ENCODE results near the gene GALNT7. TPM values are rescaled to one million over a fixed set of nuclear protein-coding genes. Genes with fewer than 3 reads are reported as not detected.
A peak's percentile ranks its signal among the peaks of the same experiment; 100 is the strongest.

Gene GALNT7
- total and polyA plus RNA-seq, 2 of the 13 experiments (the other 11 are each of a cell fraction or from before 2014, with no cell fraction given), result 0.08 to 0.13 TPM

- no peak for TF ChIP-seq ZNF234 (CRISPR knock-in tag; conservative IDR thresholded peaks at IDR 0.05)
- no peak for TF ChIP-seq NFIB (CRISPR knock-in tag; IDR thresholded peaks at IDR 0.05; ENCODE audit: borderline replicate concordance)
- 0 out of 2 replicates have a peak, but pooled peaks have one; percentile 43 for TF ChIP-seq KLF12 (CRISPR knock-in tag; IDR thresholded peaks at IDR 0.05; ENCODE audit: borderline replicate concordance)
- no peak for TF ChIP-seq SSRP1 (CRISPR knock-in tag; IDR thresholded peaks at IDR 0.05)
- no peak for TF ChIP-seq NFE2L2 (IDR thresholded peaks at IDR 0.05; ENCODE audit: low read length)
- no peak for TF ChIP-seq AHDC1 (CRISPR knock-in tag; IDR thresholded peaks at IDR 0.05; ENCODE audit: borderline replicate concordance)
- 0 out of 2 replicates have a peak, but pooled peaks have one; percentile 40 for TF ChIP-seq ZNF770 (CRISPR knock-in tag; IDR thresholded peaks at IDR 0.05)
- TF ChIP-seq SETDB1 (CRISPR knock-in tag; IDR thresholded peaks at IDR 0.05; ENCODE audit: borderline replicate concordance), result no peak
- no peak for TF ChIP-seq ZBTB3 (CRISPR knock-in tag; IDR thresholded peaks at IDR 0.05; ENCODE audit: borderline replicate concordance, low read depth)
- TF ChIP-seq HHEX (CRISPR knock-in tag; IDR thresholded peaks at IDR 0.05), result no peak
- no peak for TF ChIP-seq XBP1 (CRISPR knock-in tag; IDR thresholded peaks at IDR 0.05)
- TF ChIP-seq ATRX (CRISPR knock-in tag; IDR thresholded peaks at IDR 0.05; ENCODE audit: borderline replicate concordance), result no peak
- TF ChIP-seq ZNF10 (CRISPR knock-in tag; IDR thresholded peaks at IDR 0.05; ENCODE audit: borderline replicate concordance, low read depth), result no peak
- peak; percentile 41; the same call in 1 of the 2 replicates for TF ChIP-seq ZFP91 (CRISPR knock-in tag; IDR thresholded peaks at IDR 0.05; ENCODE audit: borderline replicate concordance)
- peak; percentile 100 for TF ChIP-seq ZNF362 (CRISPR knock-in tag; IDR thresholded peaks at IDR 0.05; ENCODE audit: borderline replicate concordance)
- peak; percentile 23; the same call in 1 of the 2 replicates for TF ChIP-seq ZNF652 (CRISPR knock-in tag; IDR thresholded peaks at IDR 0.05; ENCODE audit: borderline replicate concordance, low read depth)
- no peak for TF ChIP-seq THAP7 (CRISPR knock-in tag; IDR thresholded peaks at IDR 0.05)
These were observed 202.1 kb downstream of the GALNT7 start, which contains the start of gene SAP30 (continued) for GRCh38 chr4:173370477-173371291.

Measured in HepG2 (cell line).